Measurements from ENCODE around the gene TMEM204. TPM values are rescaled to one million over a fixed set of nuclear protein-coding genes. Genes with fewer than 3 reads are reported as not detected.

Gene TMEM204
- polyA plus RNA-seq, 1 donor from 2014 or later: not detected

- Histone ChIP-seq H3K4me2 (ENCODE audit: low read length) (no peak overlapping the region), H4K20me1 (ENCODE audit: insufficient read depth) (no peaks in the 10 kb centered on the region), H3K27ac (ENCODE audit: low read length) (no peak overlapping the region), H3F3A (ENCODE audit: insufficient read depth, low read length, poor library complexity, severe bottlenecking) (no peaks in the 10 kb centered on the region), H3K4me3 (ENCODE audit: low read length) (no peak overlapping the region), H3K9ac (ENCODE audit: low read length) (no peak overlapping the region), H3K79me2 (replicated peaks; ENCODE audit: insufficient read depth, low read length) (no peaks in the 10 kb centered on the region), H3K9me2 (ENCODE audit: insufficient read depth, low read length) (no peaks in the 10 kb centered on the region), H3K9me3 (ENCODE audit: low read length) (no peaks in the 10 kb centered on the region), H3K27me3 (ENCODE audit: insufficient read depth, low read depth, low read length) (no peaks in the 10 kb centered on the region), H3K36me3 (ENCODE audit: insufficient read depth, low read length) (peaks cover 5% of the 10 kb centered on the region), H2AFZ (ENCODE audit: low read depth, low read length) (no peak overlapping the region)
- TF ChIP-seq EZH2 (IDR thresholded peaks at IDR 0.05; ENCODE audit: borderline replicate concordance, insufficient read depth, low read length, poor library complexity, severe bottlenecking) (no peak), RAD21 (conservative IDR thresholded peaks at IDR 0.05) (no peak), REST (IDR thresholded peaks at IDR 0.05; ENCODE audit: borderline replicate concordance) (no peak), TAF1 (IDR thresholded peaks at IDR 0.05; ENCODE audit: low read depth) (no peak), POLR2AphosphoS5 (IDR thresholded peaks at IDR 0.05) (no peak), MXI1 (conservative IDR thresholded peaks at IDR 0.05; ENCODE audit: poor library complexity, severe bottlenecking) (no peak), CTCF (IDR thresholded peaks at IDR 0.05; ENCODE audit: poor library complexity, severe bottlenecking) (no peak), EP300 (conservative IDR thresholded peaks at IDR 0.05; ENCODE audit: poor library complexity, severe bottlenecking) (no peak), SMC3 (conservative IDR thresholded peaks at IDR 0.05; ENCODE audit: poor library complexity) (no peak)
These were observed 26.0 kb downstream of the TMEM204 start for GRCh38 chr16:1559446-1559975.

GRCh38 chr16:1560153-1560552 is 26.7 kb downstream of the TMEM204 start:
- H3F3A ChIP-seq (ENCODE audit: insufficient read depth, low read length, poor library complexity, severe bottlenecking): no peaks in the 10 kb centered on the region
- H4K20me1 ChIP-seq (ENCODE audit: insufficient read depth): no peaks in the 10 kb centered on the region
- H2AFZ ChIP-seq (ENCODE audit: low read depth, low read length): no peak overlapping the region
- no peak overlapping the region for H3K9ac ChIP-seq (ENCODE audit: low read length)
- H3K27me3 ChIP-seq (ENCODE audit: insufficient read depth, low read depth, low read length): no peaks in the 10 kb centered on the region
- H3K79me2 ChIP-seq (replicated peaks; ENCODE audit: insufficient read depth, low read length): no peaks in the 10 kb centered on the region
- TF ChIP-seq EP300 (conservative IDR thresholded peaks at IDR 0.05; ENCODE audit: poor library complexity, severe bottlenecking): no peak
- no peak overlapping the region for H3K27ac ChIP-seq (ENCODE audit: low read length)
- H3K9me3 ChIP-seq (ENCODE audit: low read length): no peaks in the 10 kb centered on the region
- H3K36me3 ChIP-seq (ENCODE audit: insufficient read depth, low read length): no peaks in the 10 kb centered on the region
- H3K9me2 ChIP-seq (ENCODE audit: insufficient read depth, low read length): no peaks in the 10 kb centered on the region
- H3K4me2 ChIP-seq (ENCODE audit: low read length): no peak overlapping the region
- H3K4me3 ChIP-seq (ENCODE audit: low read length): no peak overlapping the region

- Histone ChIP-seq H3F3A (ENCODE audit: insufficient read depth, low read length, poor library complexity, severe bottlenecking) (no peaks in the 10 kb centered on the region), H3K9me2 (ENCODE audit: insufficient read depth, low read length) (no peaks in the 10 kb centered on the region), H3K27me3 (ENCODE audit: insufficient read depth, low read depth, low read length) (no peaks in the 10 kb centered on the region), H3K27ac (ENCODE audit: low read length) (no peak overlapping the region), H3K79me2 (replicated peaks; ENCODE audit: insufficient read depth, low read length) (no peaks in the 10 kb centered on the region), H3K4me3 (ENCODE audit: low read length) (no peak overlapping the region), H3K4me2 (ENCODE audit: low read length) (no peak overlapping the region), H2AFZ (ENCODE audit: low read depth, low read length) (no peak overlapping the region), H3K9ac (ENCODE audit: low read length) (no peak overlapping the region), H4K20me1 (ENCODE audit: insufficient read depth) (no peaks in the 10 kb centered on the region), H3K9me3 (ENCODE audit: low read length) (no peaks in the 10 kb centered on the region), H3K36me3 (ENCODE audit: insufficient read depth, low read length) (no peaks in the 10 kb centered on the region)
- no peak for TF ChIP-seq MXI1 (conservative IDR thresholded peaks at IDR 0.05; ENCODE audit: poor library complexity, severe bottlenecking)
These were observed 27.4 kb downstream of the TMEM204 start for GRCh38 chr16:1560866-1561265.

Measured in neural cell (in vitro differentiated cells).